Measurements from ENCODE around the gene EFCAB8. TPM values are rescaled to one million over a fixed set of nuclear protein-coding genes. Genes with fewer than 3 reads are reported as not detected.

Gene EFCAB8
- total RNA-seq, 2 donors from 2014 or later = 0.26 TPM; not detected in 1

DNA sequence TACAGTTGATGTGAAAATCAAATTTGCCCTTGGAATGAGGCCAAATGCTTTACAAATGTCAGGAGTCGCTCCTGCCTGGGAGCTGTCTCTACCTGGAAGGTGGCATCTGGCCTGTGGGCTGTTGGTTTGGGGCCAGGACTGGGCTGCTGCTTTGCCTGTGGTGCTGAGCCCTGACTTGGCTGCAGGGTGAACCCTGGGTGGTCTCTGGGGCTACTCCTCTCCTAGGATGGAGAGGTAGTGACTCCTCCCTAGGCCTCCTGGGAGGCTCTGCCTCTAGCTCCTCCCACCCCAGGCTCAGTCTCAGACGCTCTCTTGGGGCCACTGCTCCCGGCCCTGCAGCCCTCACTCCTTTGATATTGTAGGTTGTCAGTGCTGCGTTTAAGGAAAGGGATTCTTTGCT lies 47.5 kb downstream of the EFCAB8 start:
- H3K27ac ChIP-seq = no peak overlapping the region
- ATAC-seq = no peak
- H3K4me1 ChIP-seq = no peaks in the 10 kb centered on the region
- H3K36me3 ChIP-seq (replicated peaks in 1 of 2; ENCODE audit: insufficient read depth in 1 of 2, low read depth in 2 of 2) = no peaks in the 10 kb centered on the region
- H3K9me3 ChIP-seq = no peaks in the 10 kb centered on the region
- 20 to 42% methylated on average over 1 to 4 of the region's 4 CpGs for WGBS, 2 donors
- intact Hi-C loops (cut with DNase I) = loop anchor here (10.0 kb wide), 2 partner anchors 189 to 309 kb away; partner anchors contain the start of gene BPIFA3
- no peaks in the 10 kb centered on the region for H3K27me3 ChIP-seq
- no peak overlapping the region for H3K4me3 ChIP-seq
- no peak for DNase-seq
- TF ChIP-seq, protein P1, sequence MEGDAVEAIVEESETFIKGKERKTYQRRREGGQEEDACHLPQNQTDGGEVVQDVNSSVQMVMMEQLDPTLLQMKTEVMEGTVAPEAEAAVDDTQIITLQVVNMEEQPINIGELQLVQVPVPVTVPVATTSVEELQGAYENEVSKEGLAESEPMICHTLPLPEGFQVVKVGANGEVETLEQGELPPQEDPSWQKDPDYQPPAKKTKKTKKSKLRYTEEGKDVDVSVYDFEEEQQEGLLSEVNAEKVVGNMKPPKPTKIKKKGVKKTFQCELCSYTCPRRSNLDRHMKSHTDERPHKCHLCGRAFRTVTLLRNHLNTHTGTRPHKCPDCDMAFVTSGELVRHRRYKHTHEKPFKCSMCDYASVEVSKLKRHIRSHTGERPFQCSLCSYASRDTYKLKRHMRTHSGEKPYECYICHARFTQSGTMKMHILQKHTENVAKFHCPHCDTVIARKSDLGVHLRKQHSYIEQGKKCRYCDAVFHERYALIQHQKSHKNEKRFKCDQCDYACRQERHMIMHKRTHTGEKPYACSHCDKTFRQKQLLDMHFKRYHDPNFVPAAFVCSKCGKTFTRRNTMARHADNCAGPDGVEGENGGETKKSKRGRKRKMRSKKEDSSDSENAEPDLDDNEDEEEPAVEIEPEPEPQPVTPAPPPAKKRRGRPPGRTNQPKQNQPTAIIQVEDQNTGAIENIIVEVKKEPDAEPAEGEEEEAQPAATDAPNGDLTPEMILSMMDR (IDR thresholded peaks at IDR 0.05) = no peak
- TF ChIP-seq POLR2A (IDR thresholded peaks at IDR 0.05) = no peak

- Histone ChIP-seq H3K4me1 (no peaks in the 10 kb centered on the region), H3K9me3 (no peaks in the 10 kb centered on the region), H3K4me3 (no peak overlapping the region), H3K36me3 (replicated peaks in 1 of 2; ENCODE audit: insufficient read depth in 1 of 2, low read depth in 2 of 2) (no peaks in the 10 kb centered on the region), H3K27me3 (no peaks in the 10 kb centered on the region), H3K27ac (no peak overlapping the region)
- intact Hi-C loops (cut with DNase I) = loop anchor here (10.0 kb wide), 2 partner anchors 188 to 308 kb away; partner anchors contain the start of gene BPIFA3
- DNase-seq (no peak), ATAC-seq (no peak)
- WGBS, 2 donors = 66 to 78% methylated on average over 11 to 13 of the region's 13 CpGs
- TF ChIP-seq POLR2A (IDR thresholded peaks at IDR 0.05) = no peak
These were observed 48.3 kb downstream of the EFCAB8 start for GRCh38 chr20:32906871-32907495.

DNA sequence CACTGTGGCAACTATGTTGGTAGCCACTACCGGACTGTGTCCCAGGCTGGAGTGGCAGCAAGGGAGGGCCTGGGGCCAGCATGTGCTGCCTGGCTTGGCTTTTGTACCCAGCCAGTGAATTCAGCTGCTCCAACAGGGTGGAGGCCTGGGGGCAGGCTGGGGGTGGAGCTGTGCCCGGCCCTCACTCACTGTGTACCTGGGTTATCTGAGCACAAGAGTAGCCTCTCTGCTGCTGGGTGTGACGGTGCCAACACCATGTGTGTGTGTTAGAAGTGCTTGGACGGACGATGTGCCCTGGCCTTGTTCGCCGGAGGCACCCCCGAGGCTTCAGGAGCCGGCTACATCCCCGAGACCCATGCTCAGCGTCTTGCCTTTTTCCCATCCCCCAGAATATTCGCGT lies 49.2 kb downstream of the EFCAB8 start:
- ATAC-seq (no peak), DNase-seq (no peak)
- Histone ChIP-seq H3K9me3 (no peaks in the 10 kb centered on the region), H3K4me1 (no peaks in the 10 kb centered on the region), H3K27me3 (no peaks in the 10 kb centered on the region), H3K36me3 (replicated peaks in 1 of 2; ENCODE audit: insufficient read depth in 1 of 2, low read depth in 2 of 2) (no peaks in the 10 kb centered on the region), H3K4me3 (no peak overlapping the region), H3K27ac (no peak overlapping the region)
- 64 to 70% methylated on average over 2 to 13 of the region's 13 CpGs for WGBS, 2 donors
- intact Hi-C loops (cut with DNase I) = loop anchor here (10.0 kb wide), 2 partner anchors 187 to 307 kb away; partner anchors contain the start of gene BPIFA3
- TF ChIP-seq, protein P1 (IDR thresholded peaks at IDR 0.05) = no peak
- TF ChIP-seq POLR2A (IDR thresholded peaks at IDR 0.05) = no peak

GRCh38 chr20:32908334-32909292 lies 49.9 kb downstream of the EFCAB8 start:
- no peak for DNase-seq
- Histone ChIP-seq H3K27me3 (no peaks in the 10 kb centered on the region), H3K4me1 (no peaks in the 10 kb centered on the region), H3K9me3 (no peaks in the 10 kb centered on the region), H3K36me3 (replicated peaks in 1 of 2; ENCODE audit: insufficient read depth in 1 of 2, low read depth in 2 of 2) (no peaks in the 10 kb centered on the region), H3K4me3 (no peak overlapping the region), H3K27ac (no peak overlapping the region)
- TF ChIP-seq, protein P1 (IDR thresholded peaks at IDR 0.05) = no peak
- TF ChIP-seq POLR2A (IDR thresholded peaks at IDR 0.05) = no peak
- no peak for ATAC-seq
- 79 to 80% methylated on average over 15 to 19 of the region's 19 CpGs for WGBS, 2 donors
- intact Hi-C loops (cut with DNase I) = loop anchor here (10.0 kb wide), 2 partner anchors 186 to 306 kb away; partner anchors contain the start of gene BPIFA3

DNA sequence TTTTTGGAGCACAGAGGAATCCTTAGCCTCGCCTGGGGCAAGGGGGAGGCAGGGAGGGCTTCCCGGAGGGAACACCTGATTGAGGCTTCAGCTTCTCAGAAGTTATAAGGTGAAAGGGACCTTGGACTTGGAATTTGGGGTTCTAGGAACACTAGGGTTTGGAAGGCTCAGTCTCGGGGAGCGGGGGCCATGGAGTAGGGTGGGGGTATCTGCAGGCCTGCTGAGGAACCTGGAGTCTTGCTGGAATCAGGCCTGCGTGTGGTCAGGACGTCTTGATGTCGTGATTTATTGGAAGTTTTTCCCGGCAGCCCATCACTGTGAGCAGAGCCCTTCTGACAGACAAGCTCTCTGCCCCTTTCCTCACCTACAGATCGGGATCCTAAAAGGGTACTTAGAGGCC lies 50.7 kb downstream of the EFCAB8 start:
- no peaks in the 10 kb centered on the region for H3K27me3 ChIP-seq
- no peaks in the 10 kb centered on the region for H3K36me3 ChIP-seq (replicated peaks in 1 of 2; ENCODE audit: insufficient read depth in 1 of 2, low read depth in 2 of 2)
- no peak overlapping the region for H3K4me3 ChIP-seq
- DNase-seq (no peak), ATAC-seq (no peak)
- no peaks in the 10 kb centered on the region for H3K9me3 ChIP-seq
- 85 to 89% methylated on average over 6 to 8 of the region's 9 CpGs for WGBS, 2 donors
- no peaks in the 10 kb centered on the region for H3K4me1 ChIP-seq
- H3K27ac ChIP-seq = no peak overlapping the region
- intact Hi-C loops (cut with DNase I) = loop anchor here (10.0 kb wide), 2 partner anchors 185 to 305 kb away; partner anchors contain the start of gene BPIFA3
- TF ChIP-seq, protein P1 (IDR thresholded peaks at IDR 0.05) = no peak
- no peak for TF ChIP-seq POLR2A (IDR thresholded peaks at IDR 0.05)

Measured in body of pancreas (tissue), 4 donors.